Hair follicle dermal papilla cell (primary cell): ENCODE data around the gene P2RY11. TPM values are rescaled to one million over a fixed set of nuclear protein-coding genes. Genes with fewer than 3 reads are reported as not detected.

Experiments
- small RNA-seq: library from RNA; depleted of rRNA; stranded (forward); fragments of <200 nt; gene quantifications from one replicate; pipeline ENCODE3, GENCODE V24; 2012
- total RNA-seq: library from RNA; depleted of rRNA; stranded (reverse); fragments of >200 nt; gene quantifications from 2 replicates; pipeline ENCODE4 v1.2.3, GENCODE V29; 2012

The P2RY11 gene, protein sequence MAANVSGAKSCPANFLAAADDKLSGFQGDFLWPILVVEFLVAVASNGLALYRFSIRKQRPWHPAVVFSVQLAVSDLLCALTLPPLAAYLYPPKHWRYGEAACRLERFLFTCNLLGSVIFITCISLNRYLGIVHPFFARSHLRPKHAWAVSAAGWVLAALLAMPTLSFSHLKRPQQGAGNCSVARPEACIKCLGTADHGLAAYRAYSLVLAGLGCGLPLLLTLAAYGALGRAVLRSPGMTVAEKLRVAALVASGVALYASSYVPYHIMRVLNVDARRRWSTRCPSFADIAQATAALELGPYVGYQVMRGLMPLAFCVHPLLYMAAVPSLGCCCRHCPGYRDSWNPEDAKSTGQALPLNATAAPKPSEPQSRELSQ
- 3.8 and 3.9 TPM in 2 replicates for total RNA-seq

GRCh38 chr19:10111405-10111811 is at the start of gene P2RY11:
TSS of gene P2RY11 (plus strand) at chr19:10111693. CDS start at chr19:10111722, 29 bp downstream.

GRCh38 chr19:10085641-10086590 is 25.6 kb upstream of the P2RY11 start, which contains the start of gene SHFL:
TSS of gene SHFL (plus strand) at chr19:10086317. CDS start at chr19:10086428, 111 bp downstream.

DNA sequence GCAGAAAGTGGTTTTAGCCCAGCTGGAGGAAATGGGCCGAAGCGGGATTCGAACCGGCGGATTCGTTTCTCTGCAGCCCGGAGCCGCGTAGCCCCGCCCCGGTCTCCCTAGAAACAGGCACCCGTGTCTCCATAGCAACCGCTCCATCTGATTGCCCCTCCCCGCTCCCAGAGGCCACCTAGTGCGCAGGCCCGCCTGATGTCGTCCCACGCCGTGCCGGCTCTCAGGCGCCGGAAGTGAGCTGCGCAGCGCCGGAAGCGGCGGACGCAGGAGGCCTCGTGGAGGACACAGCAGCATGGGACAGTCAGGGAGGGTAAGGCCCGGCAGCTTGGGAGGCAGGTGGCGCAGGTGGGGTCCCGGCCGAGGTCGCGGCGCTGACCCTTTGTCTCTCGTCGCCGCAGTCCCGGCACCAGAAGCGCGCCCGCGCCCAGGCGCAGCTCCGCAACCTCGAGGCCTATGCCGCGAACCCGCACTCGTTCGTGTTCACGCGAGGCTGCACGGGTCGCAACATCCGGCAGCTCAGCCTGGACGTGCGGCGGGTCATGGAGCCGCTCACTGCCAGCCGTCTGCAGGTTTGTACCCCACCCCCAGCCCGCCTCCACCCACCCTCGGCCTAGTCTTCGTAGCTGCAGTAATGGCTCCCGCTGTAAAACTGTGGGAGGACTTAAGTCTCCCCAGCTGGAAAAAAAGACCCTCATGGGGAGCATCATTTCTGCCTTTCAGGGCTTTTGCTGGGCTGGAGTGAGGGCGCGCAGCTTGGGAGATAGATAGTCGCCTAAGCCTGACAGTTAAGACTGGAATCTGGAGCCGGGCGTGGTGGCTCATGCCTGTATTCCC is 5.2 kb upstream of the P2RY11 start, which contains the start of gene PPAN:
TSS of gene PPAN (plus strand) at position 263 of the 837 bp plus-strand sequence. CDS start at position 296, 33 bp downstream.

Small RNA genes lying within 50 kb of the gene (small RNA-seq; reads per million reads assigned to genes)
- gene SNORD105 (24.7 reads per million, percentile 96 among the genes with 10 or more reads in this experiment), gene SNORD105B (519 reads per million, percentile 99 among the genes with 10 or more reads in this experiment)

Other genes starting within 250 kb of the P2RY11 start
- 31.9 and 152 TPM in 2 replicates for gene OLFM2, start 175.2 kb upstream of the P2RY11 start, total RNA-seq
- 37.6 and 67.5 TPM in 2 replicates for gene COL5A3, start 101.2 kb upstream of the P2RY11 start, total RNA-seq
- gene RDH8, start 98.2 kb upstream of the P2RY11 start, total RNA-seq: not detected in 2 replicates
- gene SHFL, start 25.4 kb upstream of the P2RY11 start, total RNA-seq: 36.5 and 36.8 TPM in 2 replicates
- gene ANGPTL6, start 9.0 kb upstream of the P2RY11 start, total RNA-seq: not detected in 2 replicates
- 33.8 and 38.9 TPM in 2 replicates for gene PPAN, start 5.3 kb upstream of the P2RY11 start, total RNA-seq
- gene EIF3G, start 8.2 kb downstream of the P2RY11 start, total RNA-seq: 213 and 274 TPM in 2 replicates
- 28.9 and 36.7 TPM in 2 replicates for gene DNMT1, start 83.3 kb downstream of the P2RY11 start, total RNA-seq
- gene S1PR2, start 119.6 kb downstream of the P2RY11 start, total RNA-seq: 32.9 and 33.5 TPM in 2 replicates
- 45.6 and 59.9 TPM in 2 replicates for gene MRPL4, start 140.5 kb downstream of the P2RY11 start, total RNA-seq
- 9.2 and 25.2 TPM in 2 replicates for gene ICAM1, start 159.4 kb downstream of the P2RY11 start, total RNA-seq
- gene ICAM4, start 175.3 kb downstream of the P2RY11 start, total RNA-seq: 0.24 and 0.32 TPM in 2 replicates
- 1.5 TPM in 1 of 2 replicates, not detected in the other for gene ICAM5, start 178.3 kb downstream of the P2RY11 start, total RNA-seq
- gene ZGLP1, start 198.1 kb downstream of the P2RY11 start, total RNA-seq: 0.81 and 1.8 TPM in 2 replicates
- gene FDX2, start 204.3 kb downstream of the P2RY11 start, total RNA-seq: 14.1 and 16.0 TPM in 2 replicates
- 12.0 and 14.6 TPM in 2 replicates for gene RAVER1, start 221.8 kb downstream of the P2RY11 start, total RNA-seq
- 1.3 and 2.6 TPM in 2 replicates for gene ICAM3, start 227.9 kb downstream of the P2RY11 start, total RNA-seq